HTERT RPE-1 (cell line): ENCODE data around the gene SGPP1.
"Not testable (repeated sequence)": the region's sequence is repeated elsewhere in the genome, so short reads cannot be mapped to it uniquely, and the experiment has no call there.

ENCODE experiments used
- in situ Hi-C: fragments of 300-500 bp; cut with MboI; formaldehyde crosslinking; loops from 4 replicates; pipeline ENCODE4 v1.14.3; 2020; ENCODE audit warnings: low sequenced_read_pairs

The SGPP1 gene

GRCh38 chr14:63676615-63677014 lies 51.2 kb downstream of the SGPP1 start:
- in situ Hi-C loops, result no loop called here

GRCh38 chr14:63673886-63674497 lies 53.9 kb downstream of the SGPP1 start:
- in situ Hi-C loops, result no loop called here

GRCh38 chr14:63673255-63673654 lies 54.6 kb downstream of the SGPP1 start:
- in situ Hi-C loops, result no loop called here

DNA sequence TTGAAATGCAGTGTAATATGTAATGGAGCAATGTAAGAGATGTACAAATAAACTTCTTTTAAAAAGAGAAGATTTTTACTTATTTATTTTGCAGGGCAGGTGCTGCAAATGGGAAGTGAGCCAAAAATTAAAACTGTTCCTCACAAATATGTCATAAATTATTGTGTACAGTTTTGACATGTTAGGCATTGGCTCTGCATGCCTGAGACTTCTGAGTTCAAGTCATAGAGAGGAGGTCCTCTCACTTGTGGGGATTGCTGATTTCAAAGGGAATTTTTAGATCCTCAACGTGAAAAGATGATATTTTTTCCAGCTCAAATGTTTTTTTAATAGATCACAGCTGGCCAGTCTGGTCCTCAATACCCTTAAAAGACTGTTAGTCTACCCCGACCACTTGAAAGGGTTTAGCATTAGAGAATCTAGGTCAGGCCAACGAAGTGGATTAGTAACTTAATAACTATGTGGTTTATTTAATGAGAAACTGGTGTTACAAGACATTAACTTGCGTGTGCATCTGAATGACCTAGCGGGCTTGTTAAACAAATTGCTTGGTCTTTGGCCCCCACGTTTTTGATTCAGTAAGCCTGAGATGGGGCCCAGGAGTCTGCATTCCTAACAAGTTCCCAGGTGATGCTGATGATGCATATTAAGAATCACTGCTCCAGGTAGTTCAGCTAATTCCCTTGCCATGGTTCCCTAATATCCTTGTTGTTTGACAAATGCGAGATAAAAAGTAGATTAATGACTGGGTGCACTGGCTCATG lies 55.3 kb downstream of the SGPP1 start:
- in situ Hi-C loops, result no loop called here

DNA sequence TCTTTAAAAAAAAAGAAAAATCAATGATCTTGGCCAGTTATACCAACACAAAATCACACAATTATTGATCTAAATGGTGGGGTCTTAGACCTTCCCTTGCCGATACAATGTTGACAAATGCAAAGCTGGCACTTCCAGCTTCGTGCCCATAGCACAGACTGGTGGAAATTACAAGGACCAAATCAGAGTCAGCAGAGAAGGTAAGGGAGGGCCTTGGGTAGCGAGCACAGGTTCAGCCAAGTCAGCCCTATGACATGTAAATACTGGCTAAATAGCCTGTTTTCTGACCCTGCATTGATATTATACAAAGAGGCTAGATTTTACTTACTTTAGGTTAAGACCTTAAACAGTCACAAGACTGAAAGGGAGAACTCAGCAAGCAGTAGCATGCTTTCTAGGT lies 55.9 kb downstream of the SGPP1 start:
- in situ Hi-C loops, result no loop called here

DNA sequence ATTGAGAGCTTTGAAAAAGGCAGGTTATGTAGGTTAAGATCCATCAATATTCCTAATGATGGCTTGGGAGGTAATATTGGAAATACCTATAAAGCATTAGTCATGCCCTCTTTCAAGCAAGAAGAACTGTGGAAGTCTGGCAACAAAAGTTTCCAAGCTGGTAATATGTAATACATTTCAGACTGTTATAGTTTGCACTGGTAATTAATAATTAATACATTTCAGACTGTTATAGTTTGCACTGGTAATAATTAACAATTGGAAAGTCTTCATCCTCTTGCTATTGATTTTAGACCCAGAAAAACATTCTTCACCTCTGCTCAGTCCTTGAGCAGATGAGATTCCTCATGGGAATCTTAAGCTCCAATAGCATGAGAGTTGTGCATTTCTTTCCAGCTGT lies 57.2 kb downstream of the SGPP1 start:
- in situ Hi-C loops, result no loop called here

GRCh38 chr14:63666335-63666734 lies 61.5 kb downstream of the SGPP1 start:
- in situ Hi-C loops, result no loop called here

DNA sequence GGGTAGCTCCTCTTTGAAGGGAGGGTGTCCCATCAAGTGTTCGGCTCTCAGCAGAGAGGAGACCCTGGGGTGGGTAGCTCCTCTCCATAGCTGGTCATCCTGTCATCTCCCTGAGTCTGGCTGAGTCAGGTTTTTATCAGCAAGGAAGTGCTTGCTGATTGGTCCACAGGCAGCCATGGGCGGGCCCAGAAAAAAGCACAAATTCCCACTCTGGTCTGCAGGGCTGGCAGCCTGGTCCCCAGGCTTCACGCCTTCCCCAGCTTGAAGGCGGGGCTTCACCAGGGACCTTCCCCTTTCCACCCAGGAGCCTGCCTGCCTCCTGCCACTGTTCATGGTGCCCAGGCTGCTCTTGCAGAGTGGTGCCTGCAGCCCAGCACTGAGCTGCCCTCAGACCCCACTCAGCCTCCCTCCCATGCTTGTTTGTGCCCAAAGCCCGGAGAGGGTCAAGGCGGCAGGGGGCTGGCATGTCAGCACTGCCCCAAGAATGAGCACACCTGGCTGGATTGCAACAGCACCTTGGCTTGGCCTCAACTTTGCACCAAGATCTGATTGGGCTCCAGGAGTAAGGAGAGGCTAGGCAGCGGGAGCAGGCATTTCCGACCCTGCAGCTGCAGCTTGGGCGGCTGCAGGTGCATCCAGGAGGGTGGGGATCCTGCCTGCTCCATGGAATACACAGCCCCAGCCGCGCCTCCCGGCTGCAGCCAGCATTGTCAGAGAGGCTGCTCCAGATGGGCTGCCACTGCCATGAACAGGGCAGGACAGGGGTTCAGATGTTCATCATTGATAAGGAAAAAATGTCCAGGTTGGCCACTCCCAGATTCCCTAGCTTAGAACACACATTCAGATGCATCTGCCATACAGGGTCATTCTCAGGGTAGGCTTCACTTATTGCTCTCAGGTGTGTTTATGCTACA lies 64.2 kb downstream of the SGPP1 start:
- in situ Hi-C loops, result no loop called here

DNA sequence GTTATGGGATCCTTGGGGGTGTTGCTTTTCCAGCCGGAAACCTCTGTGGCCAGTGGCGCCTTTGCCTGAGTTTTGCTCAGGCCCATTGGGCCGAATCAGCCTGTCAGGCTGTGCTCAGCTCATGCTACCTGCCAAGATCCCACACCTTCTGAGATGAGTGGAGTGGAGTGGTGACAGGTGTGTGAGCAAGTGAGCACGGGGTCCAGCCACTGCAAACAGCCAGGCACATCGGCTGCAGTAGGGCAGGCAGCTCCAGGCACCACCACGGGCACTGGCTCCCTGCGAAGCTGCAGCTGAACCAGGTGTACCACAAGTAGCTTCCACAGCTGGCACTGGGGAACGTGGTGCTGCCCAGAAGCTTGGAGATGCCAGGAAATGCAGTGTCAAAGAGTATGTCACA lies 65.1 kb downstream of the SGPP1 start:
- in situ Hi-C loops, result no loop called here

DNA sequence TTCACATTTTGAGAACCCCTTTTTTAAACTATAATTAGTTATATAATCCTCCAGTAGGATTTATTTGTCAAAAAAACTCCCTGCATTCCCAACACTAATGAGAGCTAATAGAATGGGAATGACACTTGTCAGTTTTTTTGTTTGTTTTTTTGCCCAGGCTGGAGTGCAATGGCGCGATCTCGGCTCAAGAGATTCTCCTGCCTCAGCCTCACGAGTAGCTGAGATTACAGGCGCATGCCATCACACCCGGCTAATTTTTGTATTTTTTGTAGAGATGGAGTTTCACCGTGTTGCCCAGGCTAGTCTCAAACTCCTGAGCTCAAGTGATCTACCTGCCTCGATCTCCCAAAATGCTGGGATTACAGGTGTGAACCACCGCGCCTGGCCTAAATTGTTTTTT lies 66.0 kb downstream of the SGPP1 start:
- in situ Hi-C loops, result not testable (repeated sequence)

- in situ Hi-C loops, result no loop called here
Measured at GRCh38 chr14:63659726-63660125, 68.1 kb downstream of the SGPP1 start.

DNA sequence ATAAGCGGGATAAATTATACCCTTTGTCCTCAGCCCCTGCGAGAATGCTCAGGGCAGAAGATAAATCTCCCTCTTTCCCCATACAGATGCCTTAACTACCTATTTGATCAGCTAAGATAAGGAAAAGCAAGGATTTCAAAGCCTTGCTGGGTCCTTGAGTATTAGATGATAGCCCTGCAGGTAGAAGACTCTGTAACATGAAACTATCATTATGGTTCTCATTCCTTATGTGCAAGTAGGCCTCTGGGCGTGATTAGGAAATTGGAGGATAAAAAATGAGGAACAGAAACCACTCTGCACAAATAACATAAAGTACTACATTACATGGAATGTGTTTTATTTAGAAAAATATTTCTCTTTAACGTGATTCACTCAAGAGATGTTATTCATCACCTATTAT lies 71.7 kb downstream of the SGPP1 start:
- in situ Hi-C loops, result no loop called here

- in situ Hi-C loops, result no loop called here
Measured at GRCh38 chr14:63654936-63655335, 72.9 kb downstream of the SGPP1 start.

GRCh38 chr14:63654346-63654745 lies 73.5 kb downstream of the SGPP1 start:
- in situ Hi-C loops, result no loop called here

DNA sequence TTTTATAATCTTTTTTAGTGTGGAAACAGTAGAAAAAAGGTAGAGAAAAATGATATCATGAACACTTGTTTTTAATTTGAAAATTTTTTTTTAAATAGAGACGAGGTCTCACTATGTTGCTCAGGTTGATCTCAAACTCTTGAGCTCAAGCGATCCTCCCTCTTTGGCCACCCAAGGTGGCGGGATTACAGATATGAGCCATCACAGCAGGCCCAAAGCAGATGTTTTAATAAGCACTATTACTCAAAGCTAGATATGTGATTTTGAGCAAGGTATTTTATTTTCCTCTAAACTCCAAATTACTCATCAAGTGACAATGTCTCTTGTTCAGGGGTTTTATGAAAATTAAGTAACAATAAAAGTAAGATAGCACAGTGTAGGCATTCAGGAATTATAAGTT lies 75.5 kb downstream of the SGPP1 start:
- in situ Hi-C loops, result no loop called here

DNA sequence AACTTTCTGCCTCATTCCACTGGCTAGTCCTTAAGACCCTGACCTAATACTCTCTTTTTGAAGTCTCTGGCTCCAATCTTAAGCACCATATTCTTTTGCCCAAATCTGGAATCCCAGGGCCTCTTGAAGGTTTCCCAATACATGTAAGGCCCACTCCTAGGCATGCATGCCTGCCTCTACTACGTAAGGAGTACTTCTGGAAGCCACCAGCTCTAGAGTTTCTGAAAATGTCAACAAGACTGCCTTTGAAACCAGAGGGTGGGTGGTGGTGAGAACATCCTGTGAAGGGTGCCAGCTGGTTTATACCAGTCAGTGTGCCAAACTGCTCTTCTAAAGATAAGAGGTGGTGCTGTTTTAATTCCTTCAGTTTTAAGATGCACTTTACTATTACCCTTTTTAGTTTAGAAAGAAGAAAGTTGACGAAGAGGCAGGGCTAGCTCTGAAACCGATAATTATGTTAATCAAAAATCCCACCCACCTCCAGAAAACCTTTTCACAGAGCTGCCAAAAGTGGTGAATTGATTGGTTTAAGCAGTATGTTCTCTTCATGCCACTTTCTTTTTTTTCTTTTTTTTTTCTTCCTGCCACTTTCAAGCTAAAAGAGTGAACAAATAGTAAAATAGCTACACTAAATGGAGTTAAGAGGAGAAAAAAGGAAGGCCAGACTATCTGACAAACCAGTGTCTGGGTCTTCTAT lies 77.5 kb downstream of the SGPP1 start:
- in situ Hi-C loops, result no loop called here

DNA sequence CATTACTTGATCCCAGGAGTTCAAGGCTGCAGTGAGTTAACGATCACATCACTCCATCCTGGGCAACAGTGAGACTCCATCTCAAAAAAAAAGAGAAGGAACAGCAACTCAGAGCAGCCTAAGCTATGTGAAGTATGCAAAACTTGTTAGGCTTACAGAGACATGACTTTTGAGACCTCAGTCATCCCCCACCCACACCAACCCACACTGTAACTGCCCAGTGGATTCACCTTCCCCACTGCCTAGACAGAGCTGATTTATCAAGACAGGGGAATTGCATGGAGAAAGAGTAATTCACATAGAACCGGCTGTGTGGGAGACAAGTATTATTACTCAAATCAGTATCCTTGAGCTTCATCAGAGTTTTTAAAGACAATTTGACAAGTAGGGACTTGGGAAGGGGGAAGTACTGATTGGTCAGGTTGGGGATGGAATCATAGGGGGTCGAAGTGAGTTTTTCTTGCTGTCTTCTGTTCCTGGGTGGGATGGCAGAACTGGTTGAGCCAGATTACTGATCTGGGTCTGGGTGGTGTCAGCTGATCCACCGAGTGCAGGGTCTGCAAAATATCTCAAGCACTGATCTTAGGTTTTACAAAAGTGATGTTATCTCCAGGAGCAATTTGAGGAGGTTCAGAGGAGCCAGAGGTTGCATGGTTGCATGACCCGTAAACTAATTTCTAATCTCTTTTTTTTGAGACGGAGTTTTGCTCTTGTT lies 80.0 kb downstream of the SGPP1 start:
- in situ Hi-C loops, result no loop called here

DNA sequence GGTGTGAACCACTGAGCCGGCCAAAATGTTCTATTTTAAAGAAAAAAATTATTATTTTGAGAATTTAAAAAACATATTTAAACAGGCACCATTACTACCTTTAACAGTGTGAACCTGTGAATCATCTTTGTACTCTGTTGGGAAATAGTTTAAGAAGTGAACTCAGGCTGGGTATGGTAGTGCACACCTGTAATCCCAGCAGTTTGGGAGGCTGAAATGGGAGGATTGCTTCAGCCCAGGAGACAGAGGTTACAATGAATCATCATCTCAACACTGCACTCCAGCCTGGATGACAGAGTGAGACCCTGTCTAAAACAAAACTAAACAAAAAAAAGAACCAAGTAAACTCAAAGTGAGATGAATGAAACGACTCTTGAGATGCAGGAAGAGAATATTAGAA lies 83.1 kb downstream of the SGPP1 start:
- in situ Hi-C loops, result no loop called here

- in situ Hi-C loops, result no loop called here
Measured at GRCh38 chr14:63642656-63643382, 85.0 kb downstream of the SGPP1 start.

DNA sequence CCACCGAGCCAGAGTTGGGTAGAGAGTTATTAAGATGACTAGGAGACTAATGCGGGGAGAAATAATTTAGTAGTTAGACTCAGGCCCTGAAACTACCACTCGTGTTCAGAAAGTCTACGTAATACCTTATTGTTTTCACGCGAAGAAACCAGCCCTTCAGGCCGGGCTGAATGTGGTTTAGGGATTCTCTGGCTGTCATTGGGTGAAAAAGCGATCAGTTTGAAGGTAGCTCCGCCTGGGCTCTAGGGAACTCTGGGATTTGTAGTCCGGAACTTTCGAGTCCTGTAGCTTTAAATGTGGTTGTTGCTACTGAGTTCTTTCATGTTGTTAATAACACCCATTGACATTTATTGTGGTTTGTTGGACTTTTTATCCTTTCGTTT lies 85.6 kb downstream of the SGPP1 start:
- in situ Hi-C loops, result no loop called here
